ENCODE data around the gene EIF4H. TPM values are rescaled to one million over a fixed set of nuclear protein-coding genes. Genes with fewer than 3 reads are reported as not detected.
A peak's percentile ranks its signal among the peaks of the same experiment; 100 is the strongest.

EIF4H gene
- total and polyA plus RNA-seq, 4 donors = 125 to 250 (median 223) TPM

Small RNA genes lying within 50 kb of the gene (small RNA-seq; reads per million reads assigned to genes)
- 2.9 reads per million, percentile 92 among the genes with 10 or more reads in this experiment for gene MIR590 (ENCODE audit: low replicate concordance)

Other genes starting within 250 kb of the EIF4H start
- gene ELN, start 146.2 kb upstream of the EIF4H start, total RNA-seq = 100 to 1,000 TPM; 149 to 274 TPM
- gene ELN, start 146.2 kb upstream of the EIF4H start, polyA plus RNA-seq = 10 to 100 TPM; 60.4 to 99.5 TPM
- 10 to 100 TPM; 11.2 to 41.0 TPM for gene LIMK1, start 90.6 kb upstream of the EIF4H start, total RNA-seq
- gene LIMK1, start 90.6 kb upstream of the EIF4H start, polyA plus RNA-seq = 10 to 100 TPM; 14.0 to 20.5 TPM
- gene LAT2, start 35.6 kb downstream of the EIF4H start, total RNA-seq = 10 to 100 TPM; 11.2 to 37.9 TPM
- 100 to 1,000 TPM in 1 of 2 donors, 10 to 100 TPM in 1; 19.5 to 110 TPM for gene LAT2, start 35.6 kb downstream of the EIF4H start, polyA plus RNA-seq
- 10 to 100 TPM; 14.5 to 23.8 TPM for gene RFC2, start 80.0 kb downstream of the EIF4H start, total RNA-seq
- gene RFC2, start 80.0 kb downstream of the EIF4H start, polyA plus RNA-seq = 10 to 100 TPM; 20.5 to 22.0 TPM
- 10 to 100 TPM; 19.5 to 27.0 TPM for gene CLIP2, start 115.1 kb downstream of the EIF4H start, total RNA-seq
- gene CLIP2, start 115.1 kb downstream of the EIF4H start, polyA plus RNA-seq = 10 to 100 TPM in 1 of 2 donors, 1 to 10 TPM in 1; 7.9 to 10.3 TPM